K562 (cell line): ENCODE measurements around the gene NOL11. TPM values are rescaled to one million over a fixed set of nuclear protein-coding genes. Genes with fewer than 3 reads are reported as not detected.
A peak's percentile ranks its signal among the peaks of the same experiment; 100 is the strongest.

Experiments used
- AFF1 ChIP-seq, 2 experiments: fragments of 450-650 bp; IDR thresholded peaks; 2 replicates each; pipeline ENCODE4 v1.6.1; 2018; ENCODE audit warnings: mild to moderate bottlenecking in 2 of 2, low read depth in 1 of 2; ENCODE audit not compliant: partially characterized antibody in 2 of 2
- ARHGAP35 ChIP-seq: fragments of 450-650 bp; IDR thresholded peaks from 2 replicates; pipeline ENCODE4 v1.6.1; 2018; ENCODE audit not compliant: partially characterized antibody
- ATF1 ChIP-seq, 2 experiments: fragments of 450-650 bp in 1 of 2; IDR thresholded peaks; 2 replicates each; pipeline ENCODE4 v1.6.1; 2016; ENCODE audit warnings: missing compliant biosample characterization in 1 of 2, missing genetic modification characterization in 1 of 2
- CEBPG ChIP-seq, 3 experiments: fragments of 200-800 bp in 1 of 3; sonication (Bioruptor generic) in 1 of 3; sonication (generic) in 1 of 3; formaldehyde crosslinking in 1 of 3; IDR thresholded peaks in 2 of 3; conservative IDR thresholded peaks in 1 of 3; 2 replicates each; pipeline versions ENCODE4 v1.6.1 to v1.8.0; 2016 to 2022; ENCODE audit warnings: missing compliant biosample characterization in 2 of 3, missing genetic modification characterization in 2 of 3, mild to moderate bottlenecking in 1 of 3, missing genetic modification reagents in 1 of 3
- CTCFL ChIP-seq: IDR thresholded peaks from 2 replicates; pipeline ENCODE4 v1.6.1; 2011; ENCODE audit warnings: borderline replicate concordance, low read depth, mild to moderate bottlenecking, moderate library complexity, low read length; ENCODE audit not compliant: insufficient read depth, poor library complexity, severe bottlenecking
- LARP7 ChIP-seq: fragments of 450-650 bp; IDR thresholded peaks from 2 replicates; pipeline ENCODE4 v1.6.1; 2016
- MAZ ChIP-seq, 2 experiments: fragments of 450-650 bp in 1 of 2; sonication (generic) in 1 of 2; formaldehyde crosslinking; IDR thresholded peaks in 1 of 2; conservative IDR thresholded peaks in 1 of 2; 2 replicates each; pipeline versions ENCODE4 v1.4.0 to v1.5.0; 2020; ENCODE audit warnings: mild to moderate bottlenecking in 1 of 2, missing genetic modification reagents in 1 of 2
- MNT ChIP-seq, 2 experiments: fragments of 450-650 bp; conservative IDR thresholded peaks; 2 replicates each; pipeline ENCODE4 v1.6.1; 2017; ENCODE audit warnings: mild to moderate bottlenecking in 2 of 2, moderate library complexity in 2 of 2
- NFIX ChIP-seq: fragments of 250-450 bp; sonication (Bioruptor Pico); IDR thresholded peaks from 2 replicates; pipeline ENCODE4 v1.4.0; 2020; ENCODE audit warnings: low read depth, mild to moderate bottlenecking, moderate library complexity
- SRF ChIP-seq, 2 experiments: fragments of 250-450, 450-650 bp in 1 of 2; sonication (Bioruptor Pico) in 1 of 2; sonication (generic) in 1 of 2; formaldehyde crosslinking; IDR thresholded peaks; 2 replicates each; pipeline versions ENCODE4 v1.5.0 to v1.5.1; 2020 to 2022; ENCODE audit warnings: mild to moderate bottlenecking in 1 of 2, missing genetic modification reagents in 1 of 2
- TRIM25 ChIP-seq: fragments of 450-650 bp; IDR thresholded peaks from 2 replicates; pipeline ENCODE4 v1.7.0; 2016; ENCODE audit warnings: borderline replicate concordance
- ZBTB34 ChIP-seq: fragments of 250-450 bp; sonication (Bioruptor Pico); IDR thresholded peaks from 2 replicates; pipeline ENCODE4 v1.8.0; 2021; ENCODE audit warnings: mild to moderate bottlenecking, moderate library complexity
- ZZZ3 ChIP-seq: fragments of 450-650 bp; IDR thresholded peaks from 2 replicates; pipeline ENCODE4 v1.6.1; 2016; ENCODE audit warnings: antibody characterized with exemption, mild to moderate bottlenecking, moderate library complexity
- polyA plus RNA-seq, 8 experiments: library from polyadenylated mRNA; depleted of rRNA in 4 of 8; stranded (reverse) in 5 of 8; unstranded in 3 of 8; fragments of >200 nt; fragmentation: Nextera tagmentation in 2 of 8; fragmentation: Illumina TruSeq in 1 of 8; extraction: Ambion mirVana in 2 of 8; extraction: Trizol in 1 of 8; gene quantifications; 2 replicates each; pipeline versions ENCODE4 v1.2.1 to v1.2.3, GENCODE V29; 2011 to 2014; ENCODE audit warnings: inconsistent platforms in 1 of 8, missing spikeins in 1 of 8
- total RNA-seq, 7 experiments: library from RNA; depleted of rRNA in 6 of 7; stranded (reverse); fragments of >200 nt in 6 of 7; fragmentation: Illumina TruSeq in 2 of 7; extraction: Trizol in 2 of 7; gene quantifications; 2 replicates each; pipeline versions ENCODE4 v1.2.1 to v1.2.3, GENCODE V29; 2011 to 2021; ENCODE audit warnings: low replicate concordance in 1 of 7

Gene NOL11
- total and polyA plus RNA-seq, 9 of the 15 experiments (the other 6 are each of a cell fraction or from before 2014, with no cell fraction given): 61.1 to 175 (median 121) TPM

GRCh38 chr17:67717624-67718324, at the start of gene NOL11 (continued):
- TF ChIP-seq MAZ (CRISPR knock-in tag; conservative IDR thresholded peaks at IDR 0.05 in 1 of 2, IDR thresholded peaks at IDR 0.05 in 1 of 2) (peak; percentile 82 to 92), TRIM25 (0 out of 2 replicates have a peak, but pooled peaks have one; percentile 66), ATF1 (CRISPR knock-in tag; IDR thresholded peaks at IDR 0.05) (no peak), ATF1 (tag; IDR thresholded peaks at IDR 0.05) (peak; percentile 86), NFIX (CRISPR knock-in tag) (no peak), MNT (conservative IDR thresholded peaks at IDR 0.05) (peak; percentile 62 to 87), ZZZ3 (peak; percentile 84; the same call in 1 of the 2 replicates), CEBPG (CRISPR knock-in tag; IDR thresholded peaks at IDR 0.05) (peak; percentile 92), CEBPG (tag; conservative IDR thresholded peaks at IDR 0.05 in 1 of 2, IDR thresholded peaks at IDR 0.05 in 1 of 2) (peak; percentile 84 to 85), ARHGAP35 (peak; percentile 94), SRF (CRISPR knock-in tag; IDR thresholded peaks at IDR 0.05) (peak in 1 of 2 experiments; percentile 87; a peak in 1 of 4 replicates), LARP7 (peak; percentile 42; the same call in 1 of the 2 replicates), ZBTB34 (CRISPR knock-in tag) (no peak), AFF1 (IDR thresholded peaks at IDR 0.05; ENCODE audit: low read depth in 1 of 2, partially characterized antibody in 2 of 2) (peak; percentile 24 to 38), CTCFL (peak; percentile 100)
